ENCODE results near the gene IL4. TPM values are rescaled to one million over a fixed set of nuclear protein-coding genes. Genes with fewer than 3 reads are reported as not detected.

Gene IL4
- total and polyA plus RNA-seq, 9 of the 15 experiments (the other 6 are each of a cell fraction or from before 2014, with no cell fraction given): 0.22 to 0.62 TPM; not detected in 7

- H3K9me3 ChIP-seq (replicated peaks; ENCODE audit: control insufficient read depth, insufficient read depth, low read depth, low read length): no peaks in the 10 kb centered on the region
- no peak overlapping the region for H3K4me3 ChIP-seq
- POLR2A ChIA-PET: interaction anchor here (1.1 to 2.3 kb wide), 3 partner anchors 10 to 12 kb away, joined by 6 to 10 read pairs (median 8); no protein-coding TSS in a partner anchor
- H3K79me2 ChIP-seq (ENCODE audit: control insufficient read depth, insufficient read depth, low read length): no peaks in the 10 kb centered on the region
- 71% methylated on average over 15 of the region's 15 CpGs for WGBS (ENCODE audit: insufficient coverage, low coverage, missing lambda C conversion rate)
- H3K9me1 ChIP-seq (ENCODE audit: control insufficient read depth, insufficient read depth, low read length): no peaks in the 10 kb centered on the region
- ATAC-seq (no peak), FAIRE-seq (no peak), DNase-seq (ENCODE audit: extremely low read depth in 1 of 4, low spot score in 3 of 4) (no peak)
- H3K36me3 ChIP-seq (ENCODE audit: control insufficient read depth, insufficient read depth, low read length): no peaks in the 10 kb centered on the region
- H3K27me3 ChIP-seq (ENCODE audit: control insufficient read depth in 2 of 2, insufficient read depth in 2 of 2, low read length in 2 of 2): no peaks in the 10 kb centered on the region
- H3K9ac ChIP-seq (ENCODE audit: insufficient read depth in 1 of 2, low read depth in 2 of 2, low read length in 2 of 2): peak overlapping the region in 1 of 2 experiments; percentile 47; a peak in 1 of 4 replicates
- intact Hi-C loops (cut with micrococcal nuclease): loop anchor here (10.0 kb wide), 1 partner anchor 207 kb away; no protein-coding TSS in a partner anchor
- in situ Hi-C loops (cut with MboI): no loop called here
- CTCF ChIA-PET (ENCODE audit: low intra/inter-chr PET ratio): interaction anchor here (0.5 kb wide), 2 partner anchors 135 to 293 kb away, joined by 3 read pairs; no protein-coding TSS in a partner anchor
- peaks cover 15 to 46% of the 10 kb centered on the region in 2 experiments; a peak in 4 of 5 replicates for H3K4me1 ChIP-seq (replicated peaks in 1 of 2; ENCODE audit: control insufficient read depth in 2 of 2, insufficient read depth in 2 of 2, low read length in 2 of 2)
- no peak overlapping the region for H3K4me2 ChIP-seq (ENCODE audit: insufficient read depth, low read length)
- no TSS peak for BruUV-seq (replicated peaks)
- no peak overlapping the region for H2AFZ ChIP-seq (ENCODE audit: low read depth, low read length)
- no peaks in the 10 kb centered on the region for H4K20me1 ChIP-seq (replicated peaks; ENCODE audit: control insufficient read depth, insufficient read depth, low read length)
- no peak overlapping the region for H3K27ac ChIP-seq (ENCODE audit: extremely low read depth, low read depth, low read length)
- no peak for TF ChIP-seq GATAD2B (IDR thresholded peaks at IDR 0.05; ENCODE audit: borderline replicate concordance)
- no peak for TF ChIP-seq ZNF23 (CRISPR knock-in tag; IDR thresholded peaks at IDR 0.05)
- no peak for TF ChIP-seq STAG1 (CRISPR knock-in tag; IDR thresholded peaks at IDR 0.05; ENCODE audit: borderline replicate concordance)
- TF ChIP-seq KLF10 (CRISPR knock-in tag; IDR thresholded peaks at IDR 0.05): no peak
- no peak for TF ChIP-seq AFF1 (IDR thresholded peaks at IDR 0.05; ENCODE audit: low read depth in 1 of 2, partially characterized antibody in 2 of 2)
- no peak for TF ChIP-seq ZNF253 (CRISPR knock-in tag; conservative IDR thresholded peaks at IDR 0.05)
- TF ChIP-seq TEAD2 (tag; IDR thresholded peaks at IDR 0.05): no peak
- TF ChIP-seq, protein P1, sequence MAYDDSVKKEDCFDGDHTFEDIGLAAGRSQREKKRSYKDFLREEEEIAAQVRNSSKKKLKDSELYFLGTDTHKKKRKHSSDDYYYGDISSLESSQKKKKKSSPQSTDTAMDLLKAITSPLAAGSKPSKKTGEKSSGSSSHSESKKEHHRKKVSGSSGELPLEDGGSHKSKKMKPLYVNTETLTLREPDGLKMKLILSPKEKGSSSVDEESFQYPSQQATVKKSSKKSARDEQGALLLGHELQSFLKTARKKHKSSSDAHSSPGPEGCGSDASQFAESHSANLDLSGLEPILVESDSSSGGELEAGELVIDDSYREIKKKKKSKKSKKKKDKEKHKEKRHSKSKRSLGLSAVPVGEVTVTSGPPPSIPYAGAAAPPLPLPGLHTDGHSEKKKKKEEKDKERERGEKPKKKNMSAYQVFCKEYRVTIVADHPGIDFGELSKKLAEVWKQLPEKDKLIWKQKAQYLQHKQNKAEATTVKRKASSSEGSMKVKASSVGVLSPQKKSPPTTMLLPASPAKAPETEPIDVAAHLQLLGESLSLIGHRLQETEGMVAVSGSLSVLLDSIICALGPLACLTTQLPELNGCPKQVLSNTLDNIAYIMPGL (CRISPR knock-in tag; IDR thresholded peaks at IDR 0.05): no peak
- TF ChIP-seq STAT5B (CRISPR knock-in tag; IDR thresholded peaks at IDR 0.05): no peak
Observed at GRCh38 chr5:132677682-132678400, 4.1 kb downstream of the IL4 start.

Measured in K562 (cell line).